ENCODE measurements around the gene ZNF385B.

Gene ZNF385B

DNA sequence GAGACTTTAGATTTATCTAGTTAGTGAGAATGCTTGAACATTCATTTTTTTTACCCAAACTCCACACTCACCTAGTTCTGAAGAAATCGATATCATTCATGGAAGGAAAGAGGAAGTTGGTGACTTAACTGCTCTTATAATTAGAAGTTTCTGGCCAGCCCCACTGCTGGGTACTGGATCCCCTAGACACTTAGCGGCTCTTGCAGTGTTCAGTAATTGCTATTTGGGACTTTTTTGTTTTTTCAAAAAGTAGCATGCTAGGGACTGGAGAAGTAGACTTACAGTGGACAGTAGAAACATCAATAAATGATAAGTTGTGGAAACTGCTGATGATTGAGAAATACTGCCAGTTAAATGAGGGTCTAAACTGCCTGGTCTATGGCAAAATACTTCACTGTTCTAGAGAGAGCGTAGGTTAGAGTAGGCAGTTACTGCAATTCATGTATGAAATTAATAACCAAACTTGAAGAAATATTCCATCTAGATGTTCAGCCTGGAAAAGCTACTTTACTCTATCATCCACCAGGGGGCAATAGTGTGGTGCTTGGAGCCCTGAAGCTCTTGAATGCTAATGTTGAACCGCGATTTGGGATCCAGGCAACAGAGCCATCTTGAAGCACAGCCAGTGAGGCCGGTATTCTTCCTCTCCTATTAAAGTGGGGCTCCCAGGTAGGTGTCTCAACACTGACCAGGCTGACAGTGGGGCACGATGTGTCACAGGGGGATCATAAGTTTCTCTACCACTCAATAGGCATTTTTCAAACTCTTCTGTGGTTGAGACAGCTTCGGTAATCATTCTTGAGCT lies 450.7 kb downstream of the ZNF385B start:
- TF ChIP-seq, protein P1, sequence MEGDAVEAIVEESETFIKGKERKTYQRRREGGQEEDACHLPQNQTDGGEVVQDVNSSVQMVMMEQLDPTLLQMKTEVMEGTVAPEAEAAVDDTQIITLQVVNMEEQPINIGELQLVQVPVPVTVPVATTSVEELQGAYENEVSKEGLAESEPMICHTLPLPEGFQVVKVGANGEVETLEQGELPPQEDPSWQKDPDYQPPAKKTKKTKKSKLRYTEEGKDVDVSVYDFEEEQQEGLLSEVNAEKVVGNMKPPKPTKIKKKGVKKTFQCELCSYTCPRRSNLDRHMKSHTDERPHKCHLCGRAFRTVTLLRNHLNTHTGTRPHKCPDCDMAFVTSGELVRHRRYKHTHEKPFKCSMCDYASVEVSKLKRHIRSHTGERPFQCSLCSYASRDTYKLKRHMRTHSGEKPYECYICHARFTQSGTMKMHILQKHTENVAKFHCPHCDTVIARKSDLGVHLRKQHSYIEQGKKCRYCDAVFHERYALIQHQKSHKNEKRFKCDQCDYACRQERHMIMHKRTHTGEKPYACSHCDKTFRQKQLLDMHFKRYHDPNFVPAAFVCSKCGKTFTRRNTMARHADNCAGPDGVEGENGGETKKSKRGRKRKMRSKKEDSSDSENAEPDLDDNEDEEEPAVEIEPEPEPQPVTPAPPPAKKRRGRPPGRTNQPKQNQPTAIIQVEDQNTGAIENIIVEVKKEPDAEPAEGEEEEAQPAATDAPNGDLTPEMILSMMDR (conservative IDR thresholded peaks at IDR 0.05; ENCODE audit: low read depth, low read length), result peak; percentile 89
- H3K4me3 ChIP-seq (ENCODE audit: low read depth, low read length), result no peak overlapping the region
- DNase-seq (ENCODE audit: low read depth), result peak; percentile 85

DNA sequence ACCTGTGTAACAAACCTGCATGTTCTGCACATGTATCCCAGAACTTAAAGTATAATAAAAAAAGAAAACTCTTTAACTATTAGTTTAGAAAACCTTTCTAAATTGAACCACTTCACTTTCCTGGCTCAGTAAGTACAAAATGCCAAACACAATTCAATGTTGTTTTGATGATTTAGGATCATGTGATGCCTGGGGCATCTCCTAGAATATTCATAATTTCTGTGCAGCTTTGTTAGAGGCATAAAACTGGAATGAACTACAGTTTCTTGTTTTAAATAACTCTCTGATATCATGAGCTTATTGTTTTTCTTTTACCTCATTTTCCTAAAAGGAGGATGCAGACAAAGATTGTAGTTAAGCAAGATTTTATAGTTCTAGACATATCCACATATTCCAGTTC lies 457.8 kb downstream of the ZNF385B start:
- no peak overlapping the region for H3K4me3 ChIP-seq (ENCODE audit: low read depth, low read length)
- DNase-seq (ENCODE audit: low read depth), result no peak
- TF ChIP-seq, protein P1 (conservative IDR thresholded peaks at IDR 0.05; ENCODE audit: low read depth, low read length), result no peak

DNA sequence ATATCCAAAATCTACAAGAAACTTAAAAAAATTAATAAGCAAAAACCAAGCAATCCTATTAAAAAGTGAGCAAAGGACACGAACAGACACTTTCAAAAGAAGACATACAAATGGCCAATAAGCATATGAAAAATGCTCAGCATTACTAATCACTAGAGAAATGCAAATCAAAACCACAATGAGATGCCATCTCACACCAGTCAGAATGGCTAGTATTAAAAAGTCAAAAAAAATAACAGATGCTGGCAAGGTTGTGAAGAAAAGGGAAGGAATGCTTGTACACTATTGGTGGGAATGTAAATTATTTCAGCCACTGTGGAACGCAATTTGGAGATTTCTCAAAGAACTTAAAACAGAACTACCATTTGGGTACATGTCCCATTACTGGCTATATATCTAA lies 467.9 kb downstream of the ZNF385B start:
- H3K4me3 ChIP-seq (ENCODE audit: low read depth, low read length), result no peak overlapping the region
- no peak for DNase-seq (ENCODE audit: low read depth)
- TF ChIP-seq, protein P1 (conservative IDR thresholded peaks at IDR 0.05; ENCODE audit: low read depth, low read length), result no peak

All from choroid plexus epithelial cell (primary cell).